Measurements from ENCODE around the gene PPP6R2. TPM values are rescaled to one million over a fixed set of nuclear protein-coding genes. Genes with fewer than 3 reads are reported as not detected.
"Not testable (repeated sequence)": the region's sequence is repeated elsewhere in the genome, so short reads cannot be mapped to it uniquely, and the experiment has no call there.

The PPP6R2 gene
- total RNA-seq, 2 experiments from 2014 or later, result 33.7 to 34.7 TPM

GRCh38 chr22:50403701-50404101 lies 60.6 kb downstream of the PPP6R2 start:
- DNase-seq, result no peak
- Mint-ChIP-seq H3K27ac (no peak overlapping the region), H3K4me1 (ENCODE audit: low read depth) (peaks cover 15% of the 10 kb centered on the region), H3K9me3 (no peaks in the 10 kb centered on the region), H3K36me3 (ENCODE audit: low read depth) (peaks cover 3% of the 10 kb centered on the region), H3K27me3 (ENCODE audit: low read depth) (no peaks in the 10 kb centered on the region), H3K4me3 (no peak overlapping the region)
- intact Hi-C loops (cut with micrococcal nuclease), result no loop called here
- CTCF ChIA-PET, result interaction anchor here (0.7 kb wide), 1 partner anchor 76 kb away, joined by 3 read pairs; no protein-coding TSS in a partner anchor

GRCh38 chr22:50406416-50407170 lies 63.5 kb downstream of the PPP6R2 start:
- no peak for DNase-seq
- Mint-ChIP-seq H3K27me3 (ENCODE audit: low read depth) (no peaks in the 10 kb centered on the region), H3K27ac (no peak overlapping the region), H3K4me3 (no peak overlapping the region), H3K4me1 (ENCODE audit: low read depth) (peaks cover 2% of the 10 kb centered on the region), H3K9me3 (no peaks in the 10 kb centered on the region), H3K36me3 (ENCODE audit: low read depth) (peaks cover 3% of the 10 kb centered on the region)
- intact Hi-C loops (cut with micrococcal nuclease), result no loop called here
- CTCF ChIA-PET, result interaction anchor here (0.9 kb wide), 1 partner anchor 154 kb away, joined by 3 read pairs; no protein-coding TSS in a partner anchor

- H3K9me3 Mint-ChIP-seq, result no peaks in the 10 kb centered on the region
- H3K4me3 Mint-ChIP-seq, result no peak overlapping the region
- no peaks in the 10 kb centered on the region for H3K27me3 Mint-ChIP-seq (ENCODE audit: low read depth)
- no peaks in the 10 kb centered on the region for H3K4me1 Mint-ChIP-seq (ENCODE audit: low read depth)
- CTCF ChIA-PET, result interaction anchor here (0.5 kb wide), 1 partner anchor 17 kb away, joined by 3 read pairs; no protein-coding TSS in a partner anchor
- intact Hi-C loops (cut with micrococcal nuclease), result no loop called here
- H3K36me3 Mint-ChIP-seq (ENCODE audit: low read depth), result peaks cover 3% of the 10 kb centered on the region
- H3K27ac Mint-ChIP-seq, result no peak overlapping the region
- no peak for DNase-seq
These were observed 65.2 kb downstream of the PPP6R2 start for GRCh38 chr22:50408311-50408710.

GRCh38 chr22:50408954-50409353 lies 65.8 kb downstream of the PPP6R2 start:
- DNase-seq; H3K4me1 Mint-ChIP-seq (ENCODE audit: low read depth); CTCF ChIA-PET; H3K36me3 Mint-ChIP-seq (ENCODE audit: low read depth); intact Hi-C loops (cut with micrococcal nuclease); H3K27ac Mint-ChIP-seq; H3K27me3 Mint-ChIP-seq (ENCODE audit: low read depth); H3K9me3 Mint-ChIP-seq; H3K4me3 Mint-ChIP-seq: not testable (repeated sequence)

GRCh38 chr22:50414476-50415248 lies 71.5 kb downstream of the PPP6R2 start:
- H3K9me3 Mint-ChIP-seq, result no peaks in the 10 kb centered on the region
- CTCF ChIA-PET, result interaction anchor here (0.8 kb wide), 1 partner anchor 173 kb away, joined by 3 read pairs; no protein-coding TSS in a partner anchor
- no peaks in the 10 kb centered on the region for H3K4me1 Mint-ChIP-seq (ENCODE audit: low read depth)
- no peak for DNase-seq
- H3K4me3 Mint-ChIP-seq, result no peak overlapping the region
- H3K36me3 Mint-ChIP-seq (ENCODE audit: low read depth), result peaks cover 6% of the 10 kb centered on the region
- no peak overlapping the region for H3K27ac Mint-ChIP-seq
- no peaks in the 10 kb centered on the region for H3K27me3 Mint-ChIP-seq (ENCODE audit: low read depth)
- intact Hi-C loops (cut with micrococcal nuclease), result no loop called here

GRCh38 chr22:50415426-50415825 lies 72.3 kb downstream of the PPP6R2 start:
- H3K4me3 Mint-ChIP-seq, result no peak overlapping the region
- intact Hi-C loops (cut with micrococcal nuclease), result no loop called here
- H3K4me1 Mint-ChIP-seq (ENCODE audit: low read depth), result no peaks in the 10 kb centered on the region
- DNase-seq, result no peak
- no peak overlapping the region for H3K27ac Mint-ChIP-seq
- CTCF ChIA-PET, result interaction anchor here (0.8 kb wide), 1 partner anchor 174 kb away, joined by 3 read pairs; no protein-coding TSS in a partner anchor
- no peaks in the 10 kb centered on the region for H3K9me3 Mint-ChIP-seq
- no peaks in the 10 kb centered on the region for H3K27me3 Mint-ChIP-seq (ENCODE audit: low read depth)
- H3K36me3 Mint-ChIP-seq (ENCODE audit: low read depth), result peaks cover 8% of the 10 kb centered on the region

GRCh38 chr22:50416996-50417395 lies 73.9 kb downstream of the PPP6R2 start:
- no peak for DNase-seq
- Mint-ChIP-seq H3K9me3 (no peaks in the 10 kb centered on the region), H3K4me3 (no peak overlapping the region), H3K27me3 (ENCODE audit: low read depth) (no peaks in the 10 kb centered on the region), H3K27ac (no peak overlapping the region), H3K36me3 (ENCODE audit: low read depth) (peaks cover 8% of the 10 kb centered on the region), H3K4me1 (ENCODE audit: low read depth) (no peaks in the 10 kb centered on the region)
- CTCF ChIA-PET, result no interaction called here
- intact Hi-C loops (cut with micrococcal nuclease), result no loop called here

GRCh38 chr22:50417411-50418210 lies 74.5 kb downstream of the PPP6R2 start:
- intact Hi-C loops (cut with micrococcal nuclease), result no loop called here
- no peaks in the 10 kb centered on the region for H3K9me3 Mint-ChIP-seq
- H3K4me1 Mint-ChIP-seq (ENCODE audit: low read depth), result no peaks in the 10 kb centered on the region
- no peak overlapping the region for H3K27ac Mint-ChIP-seq
- no peak for DNase-seq
- peaks cover 8% of the 10 kb centered on the region for H3K36me3 Mint-ChIP-seq (ENCODE audit: low read depth)
- H3K27me3 Mint-ChIP-seq (ENCODE audit: low read depth), result no peaks in the 10 kb centered on the region
- CTCF ChIA-PET, result interaction anchor here (0.6 kb wide), 1 partner anchor 141 kb away, joined by 3 read pairs; no protein-coding TSS in a partner anchor
- H3K4me3 Mint-ChIP-seq, result no peak overlapping the region

- DNase-seq, result no peak
- intact Hi-C loops (cut with micrococcal nuclease), result no loop called here
- Mint-ChIP-seq H3K9me3 (no peaks in the 10 kb centered on the region), H3K27me3 (ENCODE audit: low read depth) (no peaks in the 10 kb centered on the region), H3K36me3 (ENCODE audit: low read depth) (peaks cover 10% of the 10 kb centered on the region), H3K27ac (no peak overlapping the region), H3K4me3 (no peak overlapping the region), H3K4me1 (ENCODE audit: low read depth) (no peaks in the 10 kb centered on the region)
- CTCF ChIA-PET, result interaction anchor here (0.6 kb wide), 1 partner anchor 142 kb away, joined by 3 read pairs; no protein-coding TSS in a partner anchor
These were observed 75.5 kb downstream of the PPP6R2 start for GRCh38 chr22:50418624-50419023.

- Mint-ChIP-seq H3K9me3 (no peaks in the 10 kb centered on the region), H3K27me3 (ENCODE audit: low read depth) (no peaks in the 10 kb centered on the region), H3K4me1 (ENCODE audit: low read depth) (no peaks in the 10 kb centered on the region), H3K27ac (no peak overlapping the region), H3K4me3 (no peak overlapping the region), H3K36me3 (ENCODE audit: low read depth) (peaks cover 9% of the 10 kb centered on the region)
- CTCF ChIA-PET, result no interaction called here
- no peak for DNase-seq
- intact Hi-C loops (cut with micrococcal nuclease), result no loop called here
These were observed 76.0 kb downstream of the PPP6R2 start for GRCh38 chr22:50419116-50419515.

- Mint-ChIP-seq H3K4me1 (ENCODE audit: low read depth) (no peaks in the 10 kb centered on the region), H3K27ac (no peak overlapping the region), H3K36me3 (ENCODE audit: low read depth) (peaks cover 12% of the 10 kb centered on the region), H3K9me3 (no peaks in the 10 kb centered on the region), H3K4me3 (no peak overlapping the region), H3K27me3 (ENCODE audit: low read depth) (no peaks in the 10 kb centered on the region)
- intact Hi-C loops (cut with micrococcal nuclease), result no loop called here
- CTCF ChIA-PET, result interaction anchor here (0.8 kb wide), 1 partner anchor 19 kb away, joined by 4 read pairs; no protein-coding TSS in a partner anchor
- DNase-seq, result no peak
These were observed 76.9 kb downstream of the PPP6R2 start for GRCh38 chr22:50420015-50420414.

GRCh38 chr22:50420581-50420980 lies 77.5 kb downstream of the PPP6R2 start:
- Mint-ChIP-seq H3K36me3 (ENCODE audit: low read depth) (peaks cover 18% of the 10 kb centered on the region), H3K4me3 (no peak overlapping the region), H3K27me3 (ENCODE audit: low read depth) (no peaks in the 10 kb centered on the region), H3K4me1 (ENCODE audit: low read depth) (no peaks in the 10 kb centered on the region), H3K9me3 (no peaks in the 10 kb centered on the region), H3K27ac (no peak overlapping the region)
- intact Hi-C loops (cut with micrococcal nuclease), result no loop called here
- DNase-seq, result no peak
- CTCF ChIA-PET, result interaction anchor here (0.8 kb wide), 1 partner anchor 18 kb away, joined by 4 read pairs; no protein-coding TSS in a partner anchor

Data from activated naive CD4-positive, alpha-beta T cell treated with anti-CD3 and anti-CD28 coated beads for 36 hours (primary cell).